ENCODE data around the gene FAM72B. TPM values are rescaled to one million over a fixed set of nuclear protein-coding genes. Genes with fewer than 3 reads are reported as not detected.
"Not testable (repeated sequence)": the region's sequence is repeated elsewhere in the genome, so short reads cannot be mapped to it uniquely, and the experiment has no call there.

FAM72B gene
- total RNA-seq, 1 experiment from 2014 or later = 16.4 TPM

DNA sequence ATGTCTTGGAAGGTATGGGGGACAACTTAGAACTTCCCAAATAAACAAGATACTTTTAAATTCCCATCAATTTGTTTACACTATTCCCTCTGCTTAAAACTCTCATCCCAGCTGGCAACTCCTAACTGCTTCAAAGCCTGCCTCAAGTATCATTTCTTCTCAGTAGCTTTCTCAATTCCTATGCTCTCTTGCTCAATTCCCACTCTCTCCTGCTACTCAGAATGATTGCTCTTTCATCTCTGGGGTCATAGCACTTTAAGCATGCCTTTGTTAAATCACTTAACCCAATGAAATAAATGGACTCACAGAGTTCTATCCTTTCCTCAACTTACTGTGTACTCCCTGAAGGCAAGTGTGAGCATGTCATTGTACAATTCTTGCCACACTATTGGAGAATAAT lies 18.8 kb downstream of the FAM72B start:
- H3K4me1 ChIP-seq (ENCODE audit: insufficient read depth, low read length, poor library complexity, severe bottlenecking); H3K27me3 ChIP-seq (replicated peaks; ENCODE audit: insufficient read depth, low read depth, low read length, poor library complexity); H3K4me3 ChIP-seq (ENCODE audit: low read depth, low read length, poor library complexity, severe bottlenecking); H3K9me3 ChIP-seq (ENCODE audit: low read depth, low read length, poor library complexity, severe bottlenecking); H3K36me3 ChIP-seq (ENCODE audit: insufficient read depth, low read length, poor library complexity, severe bottlenecking); DNase-seq (ENCODE audit: low spot score); H3K27ac ChIP-seq (ENCODE audit: low read depth, low read length, poor library complexity, severe bottlenecking); POLR2A ChIA-PET (ENCODE audit: low non-redundant PET); BruUV-seq (replicated peaks); intact Hi-C loops (cut with micrococcal nuclease; ENCODE audit: unreplicated experiment); CTCF ChIA-PET: not testable (repeated sequence)

DNA sequence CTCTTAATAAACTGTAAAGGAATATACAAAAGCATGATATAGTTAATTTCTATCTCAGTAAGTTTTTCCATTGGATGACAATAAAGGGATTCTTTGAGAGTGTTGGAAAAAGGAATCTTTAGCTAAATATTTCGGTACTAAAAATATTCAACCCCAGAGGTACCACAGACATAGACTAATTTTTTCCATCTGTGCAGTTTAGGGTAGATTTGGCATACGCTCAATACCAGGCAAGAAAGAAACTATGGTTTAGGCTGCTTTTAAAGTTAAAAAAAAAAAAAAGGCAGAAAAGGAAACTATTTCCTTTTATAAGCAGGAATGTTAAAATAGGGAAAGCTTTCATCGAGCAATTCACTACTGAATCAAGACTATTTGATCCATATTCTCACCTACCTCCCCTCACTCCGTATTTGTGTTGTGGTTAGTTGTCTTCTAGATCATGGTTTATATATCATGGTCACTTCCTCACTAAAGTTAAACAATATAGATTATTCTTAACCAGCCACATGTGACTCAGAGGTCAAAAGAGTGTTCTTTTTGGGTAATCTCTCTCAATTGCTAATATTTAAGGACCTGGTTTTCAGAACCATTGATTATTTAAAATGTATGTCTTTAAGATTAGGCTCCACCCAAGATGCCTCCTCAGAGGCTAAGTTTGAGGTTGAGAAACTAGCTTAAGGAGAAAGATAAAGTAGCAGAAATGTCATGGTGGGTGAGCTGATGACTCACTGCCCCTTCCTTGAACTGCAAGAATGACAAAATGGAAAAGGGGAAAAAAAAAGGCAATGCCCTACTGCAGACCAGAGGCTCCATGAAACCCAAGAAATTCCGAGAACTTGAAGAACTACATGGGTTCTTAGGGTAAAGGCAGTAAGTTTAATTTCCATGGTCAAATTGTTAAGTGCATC lies 20.0 kb downstream of the FAM72B start:
- CTCF ChIA-PET; H3K27ac ChIP-seq (ENCODE audit: low read depth, low read length, poor library complexity, severe bottlenecking); intact Hi-C loops (cut with micrococcal nuclease; ENCODE audit: unreplicated experiment); H3K36me3 ChIP-seq (ENCODE audit: insufficient read depth, low read length, poor library complexity, severe bottlenecking); H3K27me3 ChIP-seq (replicated peaks; ENCODE audit: insufficient read depth, low read depth, low read length, poor library complexity); BruUV-seq (replicated peaks); DNase-seq (ENCODE audit: low spot score); POLR2A ChIA-PET (ENCODE audit: low non-redundant PET); H3K9me3 ChIP-seq (ENCODE audit: low read depth, low read length, poor library complexity, severe bottlenecking); H3K4me1 ChIP-seq (ENCODE audit: insufficient read depth, low read length, poor library complexity, severe bottlenecking); H3K4me3 ChIP-seq (ENCODE audit: low read depth, low read length, poor library complexity, severe bottlenecking): not testable (repeated sequence)

DNA sequence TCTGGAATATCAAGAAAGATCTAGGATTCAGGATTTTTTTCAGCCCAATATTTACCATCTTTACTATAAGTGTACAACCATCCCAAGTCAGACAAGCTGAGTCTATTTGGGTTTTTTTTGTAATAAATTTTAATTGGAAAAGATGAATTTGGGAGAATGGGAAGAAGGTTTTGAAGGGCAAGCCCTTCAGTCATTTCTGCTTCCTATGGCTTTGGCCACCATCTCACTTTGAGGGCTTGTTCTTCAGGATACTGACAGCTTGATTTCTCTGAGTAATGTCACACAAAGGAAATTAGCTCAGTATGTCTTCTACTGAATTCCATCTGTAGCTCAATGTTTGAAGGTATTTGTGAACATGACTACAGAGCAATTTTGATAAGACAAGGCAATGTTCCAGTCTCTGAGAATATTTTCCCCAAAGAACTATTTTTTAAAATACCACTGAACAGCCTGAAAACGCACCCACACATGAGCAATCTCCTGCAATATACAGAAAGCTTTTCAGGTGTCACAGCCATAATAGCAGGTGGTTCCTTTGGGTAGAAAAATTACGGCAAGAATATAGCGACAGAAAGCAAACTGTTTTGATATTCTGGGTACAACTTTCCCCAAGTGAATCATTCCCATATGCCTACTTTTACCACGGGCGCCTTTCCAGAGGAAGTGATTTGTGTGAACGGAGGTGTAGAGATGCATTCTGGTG lies 22.8 kb downstream of the FAM72B start:
- H3K27ac ChIP-seq (ENCODE audit: low read depth, low read length, poor library complexity, severe bottlenecking); H3K9me3 ChIP-seq (ENCODE audit: low read depth, low read length, poor library complexity, severe bottlenecking); DNase-seq (ENCODE audit: low spot score); CTCF ChIA-PET; H3K4me3 ChIP-seq (ENCODE audit: low read depth, low read length, poor library complexity, severe bottlenecking); BruUV-seq (replicated peaks); H3K36me3 ChIP-seq (ENCODE audit: insufficient read depth, low read length, poor library complexity, severe bottlenecking); POLR2A ChIA-PET (ENCODE audit: low non-redundant PET); H3K4me1 ChIP-seq (ENCODE audit: insufficient read depth, low read length, poor library complexity, severe bottlenecking); H3K27me3 ChIP-seq (replicated peaks; ENCODE audit: insufficient read depth, low read depth, low read length, poor library complexity); intact Hi-C loops (cut with micrococcal nuclease; ENCODE audit: unreplicated experiment): not testable (repeated sequence)

DNA sequence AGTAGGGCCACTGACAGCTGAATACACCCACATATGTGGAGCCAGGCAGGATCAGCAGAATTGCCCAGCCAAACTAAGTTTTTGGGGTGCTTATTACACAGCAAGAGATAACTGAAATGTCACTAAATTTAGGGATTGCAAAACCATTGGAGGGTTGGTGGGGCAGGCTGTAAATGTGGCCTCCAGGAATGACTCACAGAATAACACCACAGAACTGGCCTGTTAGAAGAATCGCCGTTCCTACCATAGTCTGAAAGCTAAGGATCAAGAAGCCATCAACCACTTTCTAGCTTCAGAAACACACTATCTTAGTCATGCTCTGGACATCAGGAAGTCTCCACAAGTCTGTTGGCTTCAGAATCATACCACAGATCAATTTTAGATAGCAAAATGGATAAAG lies 24.0 kb downstream of the FAM72B start:
- DNase-seq (ENCODE audit: low spot score); H3K27ac ChIP-seq (ENCODE audit: low read depth, low read length, poor library complexity, severe bottlenecking); H3K36me3 ChIP-seq (ENCODE audit: insufficient read depth, low read length, poor library complexity, severe bottlenecking); H3K9me3 ChIP-seq (ENCODE audit: low read depth, low read length, poor library complexity, severe bottlenecking); H3K27me3 ChIP-seq (replicated peaks; ENCODE audit: insufficient read depth, low read depth, low read length, poor library complexity); intact Hi-C loops (cut with micrococcal nuclease; ENCODE audit: unreplicated experiment); CTCF ChIA-PET; BruUV-seq (replicated peaks); H3K4me3 ChIP-seq (ENCODE audit: low read depth, low read length, poor library complexity, severe bottlenecking); H3K4me1 ChIP-seq (ENCODE audit: insufficient read depth, low read length, poor library complexity, severe bottlenecking); POLR2A ChIA-PET (ENCODE audit: low non-redundant PET): not testable (repeated sequence)

DNA sequence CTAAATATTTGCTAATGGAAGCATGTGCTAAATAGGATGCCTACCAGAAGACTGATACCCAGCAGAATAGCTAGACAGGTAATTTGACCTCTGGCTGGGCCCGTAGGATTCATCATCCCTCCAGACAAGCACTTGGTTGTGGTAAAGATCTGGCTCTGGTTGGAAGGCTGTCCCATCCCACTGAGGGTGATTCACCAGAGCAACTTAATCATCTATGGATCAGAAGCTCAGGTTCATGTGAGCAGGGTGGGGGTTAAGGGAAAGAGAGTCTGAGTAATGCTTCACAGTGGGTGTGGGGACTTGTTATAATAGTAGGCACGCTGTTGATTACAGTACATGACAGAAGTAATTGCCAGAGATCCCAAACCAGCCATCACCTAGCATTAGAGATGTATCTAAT lies 26.5 kb downstream of the FAM72B start:
- POLR2A ChIA-PET (ENCODE audit: low non-redundant PET); H3K9me3 ChIP-seq (ENCODE audit: low read depth, low read length, poor library complexity, severe bottlenecking); H3K4me3 ChIP-seq (ENCODE audit: low read depth, low read length, poor library complexity, severe bottlenecking); H3K36me3 ChIP-seq (ENCODE audit: insufficient read depth, low read length, poor library complexity, severe bottlenecking); H3K27me3 ChIP-seq (replicated peaks; ENCODE audit: insufficient read depth, low read depth, low read length, poor library complexity); H3K4me1 ChIP-seq (ENCODE audit: insufficient read depth, low read length, poor library complexity, severe bottlenecking); intact Hi-C loops (cut with micrococcal nuclease; ENCODE audit: unreplicated experiment); CTCF ChIA-PET; H3K27ac ChIP-seq (ENCODE audit: low read depth, low read length, poor library complexity, severe bottlenecking); BruUV-seq (replicated peaks); DNase-seq (ENCODE audit: low spot score): not testable (repeated sequence)

DNA sequence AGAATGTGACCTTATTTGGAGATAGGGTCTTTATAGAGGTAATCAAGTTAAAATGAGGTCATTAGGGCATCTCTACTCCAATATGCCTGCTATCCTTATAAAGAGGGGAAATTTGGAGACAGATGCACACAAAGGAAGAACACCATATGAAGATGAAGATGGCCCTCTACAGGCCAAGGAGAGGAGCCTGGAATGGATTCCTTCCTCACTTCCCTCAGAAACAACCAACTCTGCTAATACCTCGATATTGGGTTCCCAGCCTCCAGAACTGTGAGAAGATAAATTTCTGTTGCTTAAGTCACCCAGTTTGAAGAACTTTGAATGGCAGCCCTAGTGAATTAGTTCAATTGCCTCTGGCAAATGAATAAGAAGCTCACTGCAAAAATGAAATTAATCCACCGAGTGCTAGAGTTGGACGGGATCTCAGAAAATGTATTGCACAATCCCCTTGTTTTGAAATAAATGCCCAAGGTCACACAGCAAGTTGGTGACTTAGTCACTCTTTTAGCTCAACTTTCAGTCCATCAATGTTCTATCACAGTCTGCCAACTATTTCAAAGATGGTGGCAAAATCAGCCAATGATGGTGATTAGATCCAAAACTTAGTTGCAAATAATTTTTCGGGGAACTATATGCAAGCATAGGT lies 27.1 kb downstream of the FAM72B start:
- H3K27ac ChIP-seq (ENCODE audit: low read depth, low read length, poor library complexity, severe bottlenecking); intact Hi-C loops (cut with micrococcal nuclease; ENCODE audit: unreplicated experiment); CTCF ChIA-PET: not testable (repeated sequence)

More for the DNA sequence above, 27.1 kb downstream of the FAM72B start:
- H3K36me3 ChIP-seq (ENCODE audit: insufficient read depth, low read length, poor library complexity, severe bottlenecking); H3K4me3 ChIP-seq (ENCODE audit: low read depth, low read length, poor library complexity, severe bottlenecking); DNase-seq (ENCODE audit: low spot score); BruUV-seq (replicated peaks); POLR2A ChIA-PET (ENCODE audit: low non-redundant PET); H3K27me3 ChIP-seq (replicated peaks; ENCODE audit: insufficient read depth, low read depth, low read length, poor library complexity); H3K4me1 ChIP-seq (ENCODE audit: insufficient read depth, low read length, poor library complexity, severe bottlenecking); H3K9me3 ChIP-seq (ENCODE audit: low read depth, low read length, poor library complexity, severe bottlenecking): not testable (repeated sequence)
